Loucy (cell line): ENCODE measurements around the gene ITSN1.

Experiments
- EZH2phosphoT487 ChIP-seq: fragments of 200-600 bp; IDR thresholded peaks from 2 replicates; pipeline ENCODE4 v1.6.1; 2018; ENCODE audit warnings: antibody characterized with exemption, mild to moderate bottlenecking, moderate library complexity, borderline replicate concordance
- TF ChIP-seq, protein P1 (sequence below): fragments of 200-600 bp; sonication (generic); conservative IDR thresholded peaks from 2 replicates; pipeline ENCODE4 v1.5.1; 2014; ENCODE audit warnings: mild to moderate bottlenecking, antibody characterized with exemption, low read length

- TF ChIP-seq, protein P1, sequence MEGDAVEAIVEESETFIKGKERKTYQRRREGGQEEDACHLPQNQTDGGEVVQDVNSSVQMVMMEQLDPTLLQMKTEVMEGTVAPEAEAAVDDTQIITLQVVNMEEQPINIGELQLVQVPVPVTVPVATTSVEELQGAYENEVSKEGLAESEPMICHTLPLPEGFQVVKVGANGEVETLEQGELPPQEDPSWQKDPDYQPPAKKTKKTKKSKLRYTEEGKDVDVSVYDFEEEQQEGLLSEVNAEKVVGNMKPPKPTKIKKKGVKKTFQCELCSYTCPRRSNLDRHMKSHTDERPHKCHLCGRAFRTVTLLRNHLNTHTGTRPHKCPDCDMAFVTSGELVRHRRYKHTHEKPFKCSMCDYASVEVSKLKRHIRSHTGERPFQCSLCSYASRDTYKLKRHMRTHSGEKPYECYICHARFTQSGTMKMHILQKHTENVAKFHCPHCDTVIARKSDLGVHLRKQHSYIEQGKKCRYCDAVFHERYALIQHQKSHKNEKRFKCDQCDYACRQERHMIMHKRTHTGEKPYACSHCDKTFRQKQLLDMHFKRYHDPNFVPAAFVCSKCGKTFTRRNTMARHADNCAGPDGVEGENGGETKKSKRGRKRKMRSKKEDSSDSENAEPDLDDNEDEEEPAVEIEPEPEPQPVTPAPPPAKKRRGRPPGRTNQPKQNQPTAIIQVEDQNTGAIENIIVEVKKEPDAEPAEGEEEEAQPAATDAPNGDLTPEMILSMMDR, result no peak
- no peak for TF ChIP-seq EZH2phosphoT487
Measured at GRCh38 chr21:33787431-33787830, 145.1 kb downstream of the ITSN1 start.
